Endodermal cell (in vitro differentiated cells): ENCODE measurements around the gene TRIM41. TPM values are rescaled to one million over a fixed set of nuclear protein-coding genes. Genes with fewer than 3 reads are reported as not detected.

Source experiments
- DNase-seq: peaks from one replicate; pipeline ENCODE4 v3.0.0-alpha.2; 2017
- H3K27ac ChIP-seq: 2 replicates; pipeline ENCODE4 v1.5.1; 2013; ENCODE audit warnings: mild to moderate bottlenecking, low read depth, low read length, moderate library complexity
- H3K27me3 ChIP-seq: 2 replicates; pipeline ENCODE4 v1.6.1; 2013; ENCODE audit warnings: mild to moderate bottlenecking, low read length, moderate library complexity; ENCODE audit not compliant: insufficient read depth, control insufficient read depth, poor library complexity, severe bottlenecking
- H3K36me3 ChIP-seq: 2 replicates; pipeline ENCODE4 v1.7.0; 2013; ENCODE audit warnings: mild to moderate bottlenecking, low read length, moderate library complexity; ENCODE audit not compliant: control insufficient read depth, insufficient read depth
- H3K4me1 ChIP-seq: one replicate; pipeline ENCODE4 v1.7.0; 2013; ENCODE audit warnings: low read length; ENCODE audit not compliant: control insufficient read depth, insufficient read depth
- H3K4me3 ChIP-seq: 2 replicates; pipeline ENCODE4 v1.5.1; 2013; ENCODE audit warnings: mild to moderate bottlenecking, low read length, moderate library complexity
- H3K9ac ChIP-seq: 2 replicates; pipeline ENCODE4 v1.6.1; 2013; ENCODE audit warnings: mild to moderate bottlenecking, low read length, moderate library complexity; ENCODE audit not compliant: poor library complexity, severe bottlenecking; ENCODE audit errors: extremely low read depth
- H3K9me3 ChIP-seq: 2 replicates; pipeline ENCODE4 v1.6.1; 2013; ENCODE audit warnings: mild to moderate bottlenecking, low read length, moderate library complexity; ENCODE audit not compliant: control insufficient read depth
- H3K27ac Mint-ChIP-seq: 2 replicates; pipeline ENCODE4 v1.8.0; 2020; ENCODE audit warnings: mixed read lengths
- H3K27me3 Mint-ChIP-seq: 2 replicates; pipeline ENCODE4 v1.8.0; 2021; ENCODE audit warnings: mild to moderate bottlenecking, mixed read lengths; ENCODE audit not compliant: insufficient read depth
- H3K36me3 Mint-ChIP-seq: 2 replicates; pipeline ENCODE4 v1.8.0; 2020; ENCODE audit warnings: low read depth, mixed read lengths
- H3K4me1 Mint-ChIP-seq: 2 replicates; pipeline ENCODE4 v1.8.0; 2020; ENCODE audit warnings: mixed read lengths
- H3K4me3 Mint-ChIP-seq: 2 replicates; pipeline ENCODE4 v1.8.0; 2020; ENCODE audit warnings: mild to moderate bottlenecking, moderate library complexity, mixed read lengths
- H3K9me3 Mint-ChIP-seq: 2 replicates; pipeline ENCODE4 v1.8.0; 2020; ENCODE audit warnings: mild to moderate bottlenecking, mixed read lengths
- WGBS, 2 experiments: methylation state at CpG; one replicate each; pipeline versions ENCODE4 v1.1.5 to v1.1.7; 2013; ENCODE audit warnings: missing lambda C conversion rate in 2 of 2, mixed read lengths in 1 of 2; ENCODE audit not compliant: insufficient coverage in 1 of 2, insufficient read length in 1 of 2; 5-methylcytosine and 5-hydroxymethylcytosine counted together
- total RNA-seq, 2 donors: library from RNA; stranded (reverse); fragmentation: NEBNext Ultra II Directional in 1 of 2; extraction: Animal tissue kit (Norgen Biotek cat#: 25700) in 1 of 2; gene quantifications; 2 replicates in 1 of 2; 3 replicates in 1 of 2; pipeline ENCODE4 v1.2.1, GENCODE V29; 2021
- TF ChIP-seq, protein P1 (sequence below): fragments of 200-600 bp; sonication (generic); conservative IDR thresholded peaks from 2 replicates; pipeline ENCODE4 v1.5.0; 2021; ENCODE audit warnings: antibody characterized with exemption, mild to moderate bottlenecking

Gene TRIM41
- total RNA-seq, 2 donors from 2014 or later = 37.5 to 41.7 TPM

DNA sequence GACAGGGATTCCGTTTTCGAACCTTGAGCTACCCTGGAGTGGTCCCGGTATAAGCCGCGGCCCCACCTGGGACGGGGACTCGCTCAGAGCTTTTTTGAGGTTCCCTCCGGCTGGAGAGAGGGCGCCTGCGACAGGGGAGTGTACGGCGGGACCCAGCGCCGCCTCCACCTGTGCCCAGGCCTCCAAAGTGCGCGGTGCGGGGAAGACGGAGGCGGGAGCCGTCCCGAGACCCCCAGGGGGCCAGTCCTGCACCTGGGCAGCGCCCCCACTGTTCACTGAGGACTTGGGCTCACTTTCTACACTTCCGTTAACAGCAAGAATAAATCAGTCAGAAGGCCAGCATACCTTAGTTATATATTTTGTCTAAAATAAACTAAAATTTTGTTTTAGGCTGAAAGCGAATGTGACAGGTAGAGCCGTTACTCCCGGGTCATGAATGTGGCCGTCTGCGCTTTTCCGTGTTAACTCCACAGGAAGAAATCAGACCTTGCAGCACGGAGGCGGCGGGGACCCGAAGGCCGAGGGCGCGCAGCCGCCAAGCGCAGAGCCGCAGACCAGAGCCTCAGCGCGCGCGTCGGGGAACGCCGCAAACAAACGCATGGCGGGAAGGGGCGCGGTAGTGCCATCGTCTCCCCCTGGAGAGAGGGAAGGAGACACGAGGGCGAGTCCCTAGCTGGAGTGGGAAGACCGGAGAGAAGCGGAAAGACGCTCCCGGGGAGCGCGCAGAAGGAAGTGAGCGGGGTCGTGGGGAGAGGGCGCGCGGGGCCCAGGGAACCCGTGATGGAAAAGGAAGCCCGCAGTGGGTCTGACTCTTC lies 32.2 kb upstream of the TRIM41 start:
- Mint-ChIP-seq H3K27ac (peak overlapping the region; percentile 30), H3K9me3 (no peaks in the 10 kb centered on the region), H3K27me3 (peaks cover 57% of the 10 kb centered on the region), H3K4me3 (peak overlapping the region; percentile 90), H3K36me3 (no peaks in the 10 kb centered on the region), H3K4me1 (peaks cover 2% of the 10 kb centered on the region)
- 0% methylated on average over 16 to 66 of the region's 66 CpGs for WGBS, 2 experiments
- no peaks in the 10 kb centered on the region for H3K4me1 ChIP-seq
- no peaks in the 10 kb centered on the region for H3K36me3 ChIP-seq
- peak overlapping the region; percentile 20 for H3K9ac ChIP-seq
- H3K9me3 ChIP-seq = no peaks in the 10 kb centered on the region
- H3K27me3 ChIP-seq = peaks cover 20% of the 10 kb centered on the region
- TF ChIP-seq, protein P1, sequence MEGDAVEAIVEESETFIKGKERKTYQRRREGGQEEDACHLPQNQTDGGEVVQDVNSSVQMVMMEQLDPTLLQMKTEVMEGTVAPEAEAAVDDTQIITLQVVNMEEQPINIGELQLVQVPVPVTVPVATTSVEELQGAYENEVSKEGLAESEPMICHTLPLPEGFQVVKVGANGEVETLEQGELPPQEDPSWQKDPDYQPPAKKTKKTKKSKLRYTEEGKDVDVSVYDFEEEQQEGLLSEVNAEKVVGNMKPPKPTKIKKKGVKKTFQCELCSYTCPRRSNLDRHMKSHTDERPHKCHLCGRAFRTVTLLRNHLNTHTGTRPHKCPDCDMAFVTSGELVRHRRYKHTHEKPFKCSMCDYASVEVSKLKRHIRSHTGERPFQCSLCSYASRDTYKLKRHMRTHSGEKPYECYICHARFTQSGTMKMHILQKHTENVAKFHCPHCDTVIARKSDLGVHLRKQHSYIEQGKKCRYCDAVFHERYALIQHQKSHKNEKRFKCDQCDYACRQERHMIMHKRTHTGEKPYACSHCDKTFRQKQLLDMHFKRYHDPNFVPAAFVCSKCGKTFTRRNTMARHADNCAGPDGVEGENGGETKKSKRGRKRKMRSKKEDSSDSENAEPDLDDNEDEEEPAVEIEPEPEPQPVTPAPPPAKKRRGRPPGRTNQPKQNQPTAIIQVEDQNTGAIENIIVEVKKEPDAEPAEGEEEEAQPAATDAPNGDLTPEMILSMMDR = peak; percentile 51
- DNase-seq = peak; percentile 74
- peak overlapping the region; percentile 100 for H3K4me3 ChIP-seq
- H3K27ac ChIP-seq = no peak overlapping the region

DNA sequence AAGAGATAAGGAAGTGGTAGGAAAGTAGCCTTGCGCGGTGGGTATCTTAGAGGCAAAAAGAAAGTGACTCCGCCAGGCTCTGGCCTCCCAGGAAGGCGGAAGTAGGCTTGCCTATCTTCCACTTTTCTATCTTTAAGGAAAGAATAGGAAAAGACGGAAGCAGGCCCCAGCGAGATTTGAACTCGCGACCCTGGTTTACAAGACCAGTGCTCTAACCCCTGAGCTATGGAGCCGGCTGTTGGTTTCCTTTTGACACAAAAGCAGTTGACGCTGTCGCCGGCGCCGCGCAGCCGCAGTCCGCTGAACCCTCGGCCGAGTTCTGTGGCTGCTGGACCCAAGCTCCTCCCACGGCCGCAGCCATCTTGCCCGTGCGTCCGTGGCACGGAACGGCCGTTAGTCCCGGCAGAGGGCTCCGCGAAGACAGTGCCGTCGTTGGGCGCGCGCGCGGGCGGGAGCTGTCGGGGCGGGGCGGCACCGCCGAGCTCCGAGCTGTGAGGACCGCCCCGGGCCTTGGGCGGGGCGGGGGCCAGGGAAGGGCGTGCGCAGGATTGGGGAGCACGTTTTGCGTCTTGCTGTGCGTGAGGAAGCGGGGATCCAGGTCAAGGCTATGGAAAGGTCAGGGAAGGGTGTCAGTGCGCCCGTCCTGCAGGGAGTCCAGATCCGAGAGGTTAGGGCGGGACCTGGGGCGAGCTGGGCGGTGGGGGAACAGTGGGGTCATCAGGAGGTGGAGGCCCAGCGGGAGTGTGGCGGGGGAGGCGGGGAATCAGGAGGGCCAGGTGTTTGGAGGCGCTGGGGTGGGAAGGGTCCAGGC lies 31.4 kb upstream of the TRIM41 start:
- H3K27ac ChIP-seq = no peak overlapping the region
- DNase-seq = peak; percentile 99
- H3K4me1 Mint-ChIP-seq = peaks cover 2% of the 10 kb centered on the region
- H3K27me3 Mint-ChIP-seq = peaks cover 59% of the 10 kb centered on the region
- H3K4me3 ChIP-seq = peak overlapping the region; percentile 100
- H3K9ac ChIP-seq = peak overlapping the region; percentile 51
- no peaks in the 10 kb centered on the region for H3K9me3 ChIP-seq
- no peaks in the 10 kb centered on the region for H3K4me1 ChIP-seq
- H3K9me3 Mint-ChIP-seq = no peaks in the 10 kb centered on the region
- 1% methylated on average over 32 to 64 of the region's 64 CpGs for WGBS, 2 experiments
- H3K36me3 Mint-ChIP-seq = no peaks in the 10 kb centered on the region
- H3K36me3 ChIP-seq = no peaks in the 10 kb centered on the region
- peak overlapping the region; percentile 58 for H3K27ac Mint-ChIP-seq
- H3K4me3 Mint-ChIP-seq = peak overlapping the region; percentile 90
- H3K27me3 ChIP-seq = peaks cover 20% of the 10 kb centered on the region
- TF ChIP-seq, protein P1 = no peak

DNA sequence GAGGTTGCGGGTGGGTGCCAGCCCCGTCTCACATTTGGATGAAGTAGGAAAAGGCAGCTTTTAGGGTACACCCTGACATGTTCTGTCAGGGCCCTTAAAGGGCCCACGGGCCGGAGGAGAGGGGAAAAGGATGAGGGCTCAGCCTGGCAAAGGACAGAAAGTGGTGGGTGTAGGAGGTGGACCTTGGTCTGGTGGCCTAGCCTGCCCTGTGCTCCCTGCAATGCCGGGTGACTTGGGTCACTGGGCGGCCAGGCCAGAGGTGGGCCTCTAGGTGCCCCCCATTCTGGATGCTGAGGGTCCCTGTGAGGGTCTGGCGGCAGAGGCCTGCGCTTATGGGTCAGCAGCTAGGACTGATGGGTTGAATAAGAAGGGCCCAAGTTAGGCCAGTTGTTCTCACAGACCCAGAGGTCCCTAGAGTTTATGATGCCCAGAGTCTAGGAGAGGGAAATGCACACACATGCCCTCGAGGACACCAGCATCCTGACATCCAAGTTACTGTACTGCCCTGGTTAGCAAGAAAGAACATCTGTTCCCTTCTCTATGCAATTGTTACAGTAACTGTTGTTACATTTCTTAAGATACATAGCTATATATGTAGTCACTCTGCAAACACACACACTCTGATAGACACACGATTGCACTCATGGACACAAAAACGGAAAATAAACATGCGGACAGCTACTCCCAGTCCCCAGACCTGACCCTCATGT lies 30.6 kb upstream of the TRIM41 start:
- TF ChIP-seq, protein P1 = no peak
- peak overlapping the region; percentile 90 for H3K4me3 Mint-ChIP-seq
- no peaks in the 10 kb centered on the region for H3K36me3 ChIP-seq
- H3K4me3 ChIP-seq = peak overlapping the region; percentile 100
- H3K36me3 Mint-ChIP-seq = no peaks in the 10 kb centered on the region
- no peak for DNase-seq
- H3K9ac ChIP-seq = peak overlapping the region; percentile 51
- H3K27ac ChIP-seq = no peak overlapping the region
- H3K4me1 Mint-ChIP-seq = no peaks in the 10 kb centered on the region
- WGBS, 2 experiments = 65 to 75% methylated on average over 6 to 12 of the region's 12 CpGs
- H3K27ac Mint-ChIP-seq = peak overlapping the region; percentile 58
- no peaks in the 10 kb centered on the region for H3K9me3 Mint-ChIP-seq
- H3K27me3 ChIP-seq = peaks cover 20% of the 10 kb centered on the region
- H3K4me1 ChIP-seq = no peaks in the 10 kb centered on the region
- H3K27me3 Mint-ChIP-seq = peaks cover 66% of the 10 kb centered on the region
- H3K9me3 ChIP-seq = no peaks in the 10 kb centered on the region
